ENCODE results near the gene MIAT. TPM values are rescaled to one million over a fixed set of nuclear protein-coding genes. Genes with fewer than 3 reads are reported as not detected.

Gene MIAT
- total and polyA plus RNA-seq, 2 of the 4 experiments (the other 2 are of a cell fraction), result 0.54 to 0.65 TPM

DNA sequence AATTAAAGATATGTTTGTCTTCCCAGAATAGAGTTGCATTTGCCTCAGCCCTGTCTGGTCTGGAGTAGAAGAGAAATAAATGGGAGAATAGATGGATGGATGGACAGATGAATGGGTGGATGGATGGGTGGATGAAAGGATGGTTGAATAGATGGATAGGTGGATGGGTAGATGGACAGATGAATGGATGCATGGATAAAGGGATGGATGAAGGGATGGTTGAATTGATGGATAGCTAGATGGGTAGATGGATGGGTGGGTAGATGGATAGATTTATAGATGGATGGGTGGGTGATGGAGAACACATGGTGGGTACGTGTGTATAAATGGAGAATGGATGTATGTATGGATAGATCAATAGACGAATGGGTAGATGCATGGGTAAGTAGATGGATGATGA, 48.1 kb upstream of the MIAT start:
- Histone ChIP-seq H2BK20ac (ENCODE audit: low read depth, low read length) (peak overlapping the region; percentile 92), H4K8ac (ENCODE audit: low read depth in 2 of 2, low read length in 2 of 2) (0 out of 4 replicates have a peak overlapping the region, but pooled peaks of 1 of the 2 experiments have one; percentile 77), H3K36me3 (ENCODE audit: control insufficient read depth, insufficient read depth, low read length) (no peaks in the 10 kb centered on the region), H3K79me1 (ENCODE audit: low read depth in 1 of 2, low read length in 2 of 2) (peaks cover 0 to 5% of the 10 kb centered on the region in 2 experiments; a peak in 1 of 4 replicates), H3K18ac (ENCODE audit: low read depth, low read length) (no peak overlapping the region; the same call in 1 of the 2 replicates), H3K14ac (replicated peaks; ENCODE audit: low read depth, low read length) (peak overlapping the region; percentile 74), H2AK9ac (replicated peaks; ENCODE audit: low read depth, low read length, poor library complexity) (no peak overlapping the region), H2BK5ac (ENCODE audit: low read depth, low read length, poor library complexity, severe bottlenecking) (peak overlapping the region; percentile 10), H4K91ac (ENCODE audit: insufficient read depth, low read depth, low read length) (no peak overlapping the region), H3K4me1 (ENCODE audit: control insufficient read depth, insufficient read depth, low read length) (peaks cover 8% of the 10 kb centered on the region), H2BK120ac (ENCODE audit: low read depth, low read length) (peak overlapping the region; percentile 98; the same call in 1 of the 2 replicates), H4K5ac (ENCODE audit: low read depth, low read length) (peak overlapping the region; percentile 23; the same call in 1 of the 2 replicates), H3K23ac (ENCODE audit: low read depth, low read length) (no peak overlapping the region), H3K9me1 (ENCODE audit: insufficient read depth, low read length) (peaks cover 16% of the 10 kb centered on the region), H3K4me3 (ENCODE audit: insufficient read depth, low read depth, low read length) (no peak overlapping the region), H3K27me3 (ENCODE audit: control insufficient read depth, insufficient read depth, low read length) (peaks cover 8% of the 10 kb centered on the region), H3K4ac (ENCODE audit: low read depth, low read length) (peak overlapping the region; percentile 90; the same call in 1 of the 2 replicates), H2AK5ac (ENCODE audit: low read depth, low read length) (peak overlapping the region; percentile 36; the same call in 1 of the 2 replicates), H3K4me2 (ENCODE audit: low read depth, low read length) (no peak overlapping the region), H3K9ac (ENCODE audit: low read depth, low read length) (no peak overlapping the region), H3K27ac (ENCODE audit: insufficient read depth, low read length) (no peak overlapping the region), H2AFZ (replicated peaks; ENCODE audit: low read length, poor library complexity) (no peak overlapping the region), H2BK15ac (ENCODE audit: low read depth, low read length) (peak overlapping the region; percentile 87; the same call in 2 of the 3 replicates), H3K9me3 (ENCODE audit: control insufficient read depth, insufficient read depth, low read length) (no peaks in the 10 kb centered on the region), H3K56ac (ENCODE audit: extremely low read depth, insufficient read depth, low read length) (no peak overlapping the region), H4K20me1 (ENCODE audit: insufficient read depth, low read length) (no peaks in the 10 kb centered on the region)
- ChIA-PET CTCF (no interaction called here), POLR2A (ENCODE audit: unreplicated experiment) (no interaction called here)
- DNase-seq (no peak), ATAC-seq (ENCODE audit: low read depth) (no peak)
- intact Hi-C loops (cut with micrococcal nuclease) (no loop called here), dilution Hi-C loops (cut with HindIII; ENCODE audit: low sequenced_read_pairs, unreplicated experiment) (no loop called here), in situ Hi-C loops (cut with MboI; ENCODE audit: low sequenced_read_pairs) (no loop called here)
- BruUV-seq (replicated peaks), result no TSS peak
- WGBS, 2 experiments (ENCODE audit: extremely low coverage in 2 of 2, insufficient read length in 1 of 2), result 88 to 100% methylated on average over 1 to 2 of the region's 2 CpGs
- TF ChIP-seq FOS (IDR thresholded peaks at IDR 0.05; ENCODE audit: low read depth, low read length) (no peak), NFE2L2 (IDR thresholded peaks at IDR 0.05; ENCODE audit: low read depth, low read length) (no peak), CEBPB (IDR thresholded peaks at IDR 0.05; ENCODE audit: low read depth, low read length) (no peak), RAD21 (IDR thresholded peaks at IDR 0.05; ENCODE audit: low read length) (no peak), SMC3 (IDR thresholded peaks at IDR 0.05; ENCODE audit: low read depth, low read length) (no peak), MXI1 (IDR thresholded peaks at IDR 0.05; ENCODE audit: borderline replicate concordance, low read depth, low read length) (no peak), MAZ (IDR thresholded peaks at IDR 0.05; ENCODE audit: borderline replicate concordance, low read depth, low read length) (no peak), BHLHE40 (IDR thresholded peaks at IDR 0.05; ENCODE audit: low read depth, low read length) (no peak), POLR2A (IDR thresholded peaks at IDR 0.05; ENCODE audit: low read depth, low read length) (no peak), MAFK (IDR thresholded peaks at IDR 0.05; ENCODE audit: low read depth, low read length) (no peak), RFX5 (IDR thresholded peaks at IDR 0.05; ENCODE audit: low read depth, low read length) (no peak), CHD1 (IDR thresholded peaks at IDR 0.05; ENCODE audit: low read depth, low read length) (no peak), RCOR1 (IDR thresholded peaks at IDR 0.05; ENCODE audit: insufficient replicate concordance, low read length) (no peak)
- TF ChIP-seq, protein P1, sequence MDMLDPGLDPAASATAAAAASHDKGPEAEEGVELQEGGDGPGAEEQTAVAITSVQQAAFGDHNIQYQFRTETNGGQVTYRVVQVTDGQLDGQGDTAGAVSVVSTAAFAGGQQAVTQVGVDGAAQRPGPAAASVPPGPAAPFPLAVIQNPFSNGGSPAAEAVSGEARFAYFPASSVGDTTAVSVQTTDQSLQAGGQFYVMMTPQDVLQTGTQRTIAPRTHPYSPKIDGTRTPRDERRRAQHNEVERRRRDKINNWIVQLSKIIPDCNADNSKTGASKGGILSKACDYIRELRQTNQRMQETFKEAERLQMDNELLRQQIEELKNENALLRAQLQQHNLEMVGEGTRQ (IDR thresholded peaks at IDR 0.05; ENCODE audit: low read depth, low read length), result no peak
- TF ChIP-seq, protein P2, sequence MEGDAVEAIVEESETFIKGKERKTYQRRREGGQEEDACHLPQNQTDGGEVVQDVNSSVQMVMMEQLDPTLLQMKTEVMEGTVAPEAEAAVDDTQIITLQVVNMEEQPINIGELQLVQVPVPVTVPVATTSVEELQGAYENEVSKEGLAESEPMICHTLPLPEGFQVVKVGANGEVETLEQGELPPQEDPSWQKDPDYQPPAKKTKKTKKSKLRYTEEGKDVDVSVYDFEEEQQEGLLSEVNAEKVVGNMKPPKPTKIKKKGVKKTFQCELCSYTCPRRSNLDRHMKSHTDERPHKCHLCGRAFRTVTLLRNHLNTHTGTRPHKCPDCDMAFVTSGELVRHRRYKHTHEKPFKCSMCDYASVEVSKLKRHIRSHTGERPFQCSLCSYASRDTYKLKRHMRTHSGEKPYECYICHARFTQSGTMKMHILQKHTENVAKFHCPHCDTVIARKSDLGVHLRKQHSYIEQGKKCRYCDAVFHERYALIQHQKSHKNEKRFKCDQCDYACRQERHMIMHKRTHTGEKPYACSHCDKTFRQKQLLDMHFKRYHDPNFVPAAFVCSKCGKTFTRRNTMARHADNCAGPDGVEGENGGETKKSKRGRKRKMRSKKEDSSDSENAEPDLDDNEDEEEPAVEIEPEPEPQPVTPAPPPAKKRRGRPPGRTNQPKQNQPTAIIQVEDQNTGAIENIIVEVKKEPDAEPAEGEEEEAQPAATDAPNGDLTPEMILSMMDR (conservative IDR thresholded peaks at IDR 0.05; ENCODE audit: low read depth, low read length), result no peak
- TF ChIP-seq, protein P3, sequence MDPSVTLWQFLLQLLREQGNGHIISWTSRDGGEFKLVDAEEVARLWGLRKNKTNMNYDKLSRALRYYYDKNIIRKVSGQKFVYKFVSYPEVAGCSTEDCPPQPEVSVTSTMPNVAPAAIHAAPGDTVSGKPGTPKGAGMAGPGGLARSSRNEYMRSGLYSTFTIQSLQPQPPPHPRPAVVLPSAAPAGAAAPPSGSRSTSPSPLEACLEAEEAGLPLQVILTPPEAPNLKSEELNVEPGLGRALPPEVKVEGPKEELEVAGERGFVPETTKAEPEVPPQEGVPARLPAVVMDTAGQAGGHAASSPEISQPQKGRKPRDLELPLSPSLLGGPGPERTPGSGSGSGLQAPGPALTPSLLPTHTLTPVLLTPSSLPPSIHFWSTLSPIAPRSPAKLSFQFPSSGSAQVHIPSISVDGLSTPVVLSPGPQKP (IDR thresholded peaks at IDR 0.05; ENCODE audit: borderline replicate concordance, low read depth, low read length), result no peak

Measured in IMR-90 (cell line).